Suppressor macrophage treated with lipopolysaccharide for 1 hour (primary cell): Measurements from ENCODE around the gene FGFR3.
"Not testable (repeated sequence)": the region's sequence is repeated elsewhere in the genome, so short reads cannot be mapped to it uniquely, and the experiment has no call there.

Source experiments
- DNase-seq, 3 donors: peaks; one replicate each; pipeline ENCODE4 v3.0.0-alpha.2; 2020 to 2022

The FGFR3 gene

GRCh38 chr4:1821679-1822567, 28.8 kb downstream of the FGFR3 start:
- DNase-seq = no peak

GRCh38 chr4:1822568-1823544, 29.8 kb downstream of the FGFR3 start:
- DNase-seq = no peak

- DNase-seq = no peak
Observed at GRCh38 chr4:1823545-1823932, 30.4 kb downstream of the FGFR3 start.

GRCh38 chr4:1824746-1825145, 31.7 kb downstream of the FGFR3 start:
- no peak for DNase-seq

GRCh38 chr4:1825326-1825725, 32.2 kb downstream of the FGFR3 start:
- no peak for DNase-seq

- DNase-seq = no peak
Observed at GRCh38 chr4:1826531-1827350, 33.6 kb downstream of the FGFR3 start.

- no peak for DNase-seq
Observed at GRCh38 chr4:1830234-1830633, 37.1 kb downstream of the FGFR3 start.

GRCh38 chr4:1830642-1831228, 37.6 kb downstream of the FGFR3 start:
- no peak for DNase-seq

GRCh38 chr4:1831331-1831730, 38.2 kb downstream of the FGFR3 start:
- DNase-seq = no peak

GRCh38 chr4:1832690-1833089, 39.6 kb downstream of the FGFR3 start:
- no peak for DNase-seq

- DNase-seq = no peak
Observed at GRCh38 chr4:1833307-1834046, 40.4 kb downstream of the FGFR3 start.

GRCh38 chr4:1834047-1834775, 41.1 kb downstream of the FGFR3 start:
- no peak for DNase-seq

- not testable (repeated sequence) for DNase-seq
Observed at GRCh38 chr4:1835836-1836235, 42.7 kb downstream of the FGFR3 start.

- DNase-seq = no peak
Observed at GRCh38 chr4:1836650-1837049, 43.6 kb downstream of the FGFR3 start.

- no peak for DNase-seq
Observed at GRCh38 chr4:1837069-1837468, 44.0 kb downstream of the FGFR3 start.

GRCh38 chr4:1839282-1839681, 46.2 kb downstream of the FGFR3 start:
- DNase-seq = no peak

GRCh38 chr4:1841201-1841886, 48.3 kb downstream of the FGFR3 start:
- DNase-seq = no peak

- no peak for DNase-seq
Observed at GRCh38 chr4:1841887-1842210, 48.8 kb downstream of the FGFR3 start.

- DNase-seq = no peak
Observed at GRCh38 chr4:1842339-1842895, 49.3 kb downstream of the FGFR3 start.

- DNase-seq = no peak
Observed at GRCh38 chr4:1842993-1843448, 49.9 kb downstream of the FGFR3 start.
